ENCODE measurements around the gene TOPBP1. TPM values are rescaled to one million over a fixed set of nuclear protein-coding genes. Genes with fewer than 3 reads are reported as not detected.

The TOPBP1 gene
- total RNA-seq, 1 experiment from 2014 or later = 51.5 TPM

- no CpG with 5 or more reads among the region's 1 CpG for WGBS (ENCODE audit: extremely low coverage, insufficient read length, low lambda C conversion rate)
- Histone ChIP-seq H4K20me1 (ENCODE audit: control insufficient read depth, insufficient read depth, insufficient read length) (no peaks in the 10 kb centered on the region), H4K5ac (ENCODE audit: insufficient read length, low read depth, low read length) (no peak overlapping the region), H3T11ph (ENCODE audit: low read length) (no peak overlapping the region), H4K91ac (ENCODE audit: insufficient read length, low read depth, low read length) (no peak overlapping the region), H2BK12ac (ENCODE audit: insufficient read length, low read depth, low read length) (no peak overlapping the region), H2BK15ac (ENCODE audit: low read depth, low read length) (no peak overlapping the region), H3K79me1 (ENCODE audit: insufficient read depth, low read depth, low read length, poor library complexity, severe bottlenecking) (no peaks in the 10 kb centered on the region), H3K4me2 (ENCODE audit: insufficient read depth, insufficient read length, low read length) (no peak overlapping the region), H2AK5ac (ENCODE audit: insufficient read length, low read length) (no peak overlapping the region), H3K79me2 (ENCODE audit: insufficient read depth, low read length) (no peaks in the 10 kb centered on the region), H4K8ac (replicated peaks; ENCODE audit: insufficient read length, low read depth, low read length) (no peak overlapping the region), H2BK5ac (ENCODE audit: insufficient read length, low read length) (no peak overlapping the region), H2AFZ (ENCODE audit: low read length) (no peak overlapping the region), H3K9ac (ENCODE audit: extremely low read depth, insufficient read length, low read length) (no peak overlapping the region), H3K9me3 (ENCODE audit: control insufficient read depth, low read depth, low read length) (no peaks in the 10 kb centered on the region), H2BK120ac (ENCODE audit: low read depth, low read length, poor library complexity, severe bottlenecking) (no peak overlapping the region), H3K23ac (ENCODE audit: insufficient read length, low read depth, low read length) (no peak overlapping the region), H3K56ac (ENCODE audit: insufficient read length, low read depth, low read length) (no peak overlapping the region), H3K4ac (ENCODE audit: low read depth, low read length) (no peak overlapping the region), H2BK20ac (ENCODE audit: low read depth, low read length, poor library complexity, severe bottlenecking) (no peak overlapping the region), H3K14ac (ENCODE audit: insufficient read depth, low read length) (no peak overlapping the region), H3K18ac (ENCODE audit: insufficient read length, low read depth, low read length) (no peak overlapping the region), H3K23me2 (ENCODE audit: insufficient read length, low read depth, low read length, poor library complexity, severe bottlenecking) (no peaks in the 10 kb centered on the region), H3K4me1 (ENCODE audit: insufficient read depth, low read length) (no peaks in the 10 kb centered on the region), H3K27me3 (ENCODE audit: insufficient read depth, low read length) (no peaks in the 10 kb centered on the region), H3K27ac (ENCODE audit: insufficient read length, low read depth, low read length) (no peak overlapping the region)
- Mint-ChIP-seq H3K27ac (no peak overlapping the region), H3K4me1 (peaks cover 2 to 8% of the 10 kb centered on the region in 2 experiments; a peak in 2 of 4 replicates), H3K4me3 (no peak overlapping the region), H3K36me3 (ENCODE audit: insufficient read depth in 1 of 3, low read depth in 3 of 3) (peaks cover 0 to 21% (median 11%) of the 10 kb centered on the region in 3 experiments; a peak in 6 of 7 replicates), H3K27me3 (ENCODE audit: low read depth) (no peaks in the 10 kb centered on the region), H3K9me3 (no peaks in the 10 kb centered on the region)
- DNase-seq = no peak
- no peak for TF ChIP-seq CTCF (conservative IDR thresholded peaks at IDR 0.05)
Measured at GRCh38 chr3:133600572-133601081, 61.1 kb downstream of the TOPBP1 start.

Measured in H9 (cell line).